Kidney capillary endothelial cell (primary cell): ENCODE data around the gene DHDH.

Experiments used
- DNase-seq: peaks from one replicate; pipeline ENCODE4 v3.0.0-alpha.2; 2018; ENCODE audit warnings: low spot score

DHDH gene

GRCh38 chr19:48992581-48993174, 59.2 kb downstream of the DHDH start:
- DNase-seq = no peak

- DNase-seq = peak; percentile 100
Measured at GRCh38 chr19:48993175-48994034, 59.9 kb downstream of the DHDH start, which contains the start of the genes GYS1 and RUVBL2. GYS1 (minus strand) TSS chr19:48993309; CDS start chr19:48993112, 197 bp downstream. RUVBL2 (plus strand) TSS chr19:48993887; CDS start chr19:48993912, 25 bp downstream.

DNA sequence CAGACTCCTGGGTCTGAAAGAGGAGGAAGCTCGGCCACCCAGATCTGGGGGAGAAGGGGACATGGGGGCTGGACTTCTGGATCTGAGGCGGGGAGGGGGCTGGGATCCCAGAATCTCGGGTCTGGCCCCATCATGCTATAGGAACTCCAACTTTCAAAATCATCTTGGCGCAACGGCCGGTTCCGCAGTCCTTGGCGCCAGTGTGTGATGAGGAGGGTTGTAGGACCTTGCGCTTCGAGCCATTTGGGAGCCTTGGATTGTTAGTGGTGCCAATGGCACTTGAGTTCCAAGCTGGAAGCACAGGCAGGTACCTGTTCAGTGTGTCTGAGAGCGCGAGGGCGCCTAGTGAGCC, 60.5 kb downstream of the DHDH start:
- DNase-seq = no peak
